SU-DHL-6 (cell line): ENCODE results near the gene HNRNPD.
"Not testable (repeated sequence)": the region's sequence is repeated elsewhere in the genome, so short reads cannot be mapped to it uniquely, and the experiment has no call there.

ENCODE experiments used
- H2AFZ ChIP-seq: fragments of 200-600 bp; sonication (generic); 2 replicates; pipeline ENCODE4 v1.6.1; 2014; ENCODE audit warnings: low read depth, mild to moderate bottlenecking, moderate library complexity, mixed read lengths, antibody characterized with exemption, low read length; ENCODE audit not compliant: severe bottlenecking
- H3F3A ChIP-seq: fragments of 200-600 bp; shearing (Covaris generic); 2 replicates; pipeline ENCODE4 v1.6.0; 2016; ENCODE audit warnings: antibody characterized with exemption, mild to moderate bottlenecking; ENCODE audit not compliant: insufficient read depth
- H3K27ac ChIP-seq: fragments of 200-600 bp; sonication (generic); 2 replicates; pipeline ENCODE4 v1.5.1; 2016; ENCODE audit warnings: low read depth, mild to moderate bottlenecking, low read length, moderate library complexity, mixed read lengths
- H3K27me3 ChIP-seq: fragments of 200-600 bp; sonication (generic), shearing (Covaris generic); 2 replicates; pipeline ENCODE4 v1.6.0; 2014; ENCODE audit warnings: mild to moderate bottlenecking, low read length
- H3K36me3 ChIP-seq: fragments of 200-600 bp; sonication (generic); 2 replicates; pipeline ENCODE4 v1.6.1; 2014; ENCODE audit warnings: mild to moderate bottlenecking, low read length, mixed read lengths
- H3K4me2 ChIP-seq: fragments of 300-600, 200-600 bp; shearing (Covaris generic), sonication (generic); 2 replicates; pipeline ENCODE4 v1.6.0; 2014; ENCODE audit warnings: low read length, low read depth, mild to moderate bottlenecking; ENCODE audit not compliant: poor library complexity, severe bottlenecking
- H3K4me3 ChIP-seq: fragments of 200-600 bp; sonication (generic); 2 replicates; pipeline ENCODE4 v1.5.1; 2014; ENCODE audit warnings: antibody characterized with exemption, low read length, mild to moderate bottlenecking, mixed read lengths; ENCODE audit not compliant: insufficient read depth, poor library complexity, severe bottlenecking
- H3K79me2 ChIP-seq: fragments of 200-600 bp; sonication (generic); 2 replicates; pipeline ENCODE4 v1.6.1; 2014; ENCODE audit warnings: mild to moderate bottlenecking, low read length, moderate library complexity; ENCODE audit not compliant: insufficient read depth
- H3K9ac ChIP-seq: fragments of 200-600 bp; sonication (generic); 2 replicates; pipeline ENCODE4 v1.7.0; 2014; ENCODE audit warnings: mild to moderate bottlenecking, low read length
- H3K9me2 ChIP-seq: fragments of 200-600 bp; sonication (generic); replicated peaks from 2 replicates; pipeline ENCODE4 v1.6.1; 2014; ENCODE audit warnings: low read length; ENCODE audit not compliant: insufficient read depth
- H3K9me3 ChIP-seq: fragments of 200-600 bp; sonication (generic); 2 replicates; pipeline ENCODE4 v1.6.1; 2014; ENCODE audit warnings: low read length, mixed read lengths; ENCODE audit not compliant: insufficient read depth
- H4K20me1 ChIP-seq: fragments of 200-600 bp; sonication (generic); 2 replicates; pipeline ENCODE4 v1.6.1; 2014; ENCODE audit warnings: low read depth, mild to moderate bottlenecking, antibody characterized with exemption, low read length, moderate library complexity, mixed read lengths
- EZH2phosphoT487 ChIP-seq: fragments of 200-600 bp; sonication (generic), shearing (Covaris generic); conservative IDR thresholded peaks from 2 replicates; pipeline ENCODE4 v1.6.1; 2018; ENCODE audit warnings: mild to moderate bottlenecking, antibody characterized with exemption, low read length, moderate library complexity, mixed read lengths
- TF ChIP-seq, protein P1 (sequence below): fragments of 200-600 bp; sonication (generic); IDR thresholded peaks from one replicate; pipeline ENCODE4 v1.5.1; 2017; ENCODE audit warnings: antibody characterized with exemption, mild to moderate bottlenecking, low read length, moderate library complexity; ENCODE audit not compliant: insufficient read depth, poor library complexity, severe bottlenecking

Gene HNRNPD

DNA sequence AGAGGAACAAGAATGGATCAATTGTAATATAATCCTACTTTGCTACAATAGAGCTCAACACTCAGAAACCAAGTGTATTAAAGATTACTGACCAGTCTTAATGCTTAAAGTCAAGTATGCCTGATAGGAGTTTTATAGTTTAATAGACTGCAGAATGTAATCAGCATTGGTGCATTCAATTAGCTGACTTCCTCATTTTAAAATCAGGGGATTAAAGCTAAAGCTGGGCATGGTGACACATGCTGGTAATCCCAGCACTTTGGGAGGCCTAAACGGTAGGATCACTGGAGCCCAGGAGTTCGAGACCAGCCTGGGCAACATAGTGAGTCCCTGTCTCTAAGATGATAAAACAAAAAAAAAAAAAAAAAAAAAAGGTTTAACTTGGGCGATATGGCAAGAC is 45.7 kb upstream of the HNRNPD start:
- H3K36me3 ChIP-seq = peaks cover 7% of the 10 kb centered on the region; the same call in 1 of the 2 replicates
- H3K4me3 ChIP-seq = no peak overlapping the region
- no peaks in the 10 kb centered on the region for H3K9me2 ChIP-seq
- H3K9me3 ChIP-seq = no peaks in the 10 kb centered on the region
- H3K27me3 ChIP-seq = no peaks in the 10 kb centered on the region
- TF ChIP-seq EZH2phosphoT487 = no peak
- TF ChIP-seq, protein P1, sequence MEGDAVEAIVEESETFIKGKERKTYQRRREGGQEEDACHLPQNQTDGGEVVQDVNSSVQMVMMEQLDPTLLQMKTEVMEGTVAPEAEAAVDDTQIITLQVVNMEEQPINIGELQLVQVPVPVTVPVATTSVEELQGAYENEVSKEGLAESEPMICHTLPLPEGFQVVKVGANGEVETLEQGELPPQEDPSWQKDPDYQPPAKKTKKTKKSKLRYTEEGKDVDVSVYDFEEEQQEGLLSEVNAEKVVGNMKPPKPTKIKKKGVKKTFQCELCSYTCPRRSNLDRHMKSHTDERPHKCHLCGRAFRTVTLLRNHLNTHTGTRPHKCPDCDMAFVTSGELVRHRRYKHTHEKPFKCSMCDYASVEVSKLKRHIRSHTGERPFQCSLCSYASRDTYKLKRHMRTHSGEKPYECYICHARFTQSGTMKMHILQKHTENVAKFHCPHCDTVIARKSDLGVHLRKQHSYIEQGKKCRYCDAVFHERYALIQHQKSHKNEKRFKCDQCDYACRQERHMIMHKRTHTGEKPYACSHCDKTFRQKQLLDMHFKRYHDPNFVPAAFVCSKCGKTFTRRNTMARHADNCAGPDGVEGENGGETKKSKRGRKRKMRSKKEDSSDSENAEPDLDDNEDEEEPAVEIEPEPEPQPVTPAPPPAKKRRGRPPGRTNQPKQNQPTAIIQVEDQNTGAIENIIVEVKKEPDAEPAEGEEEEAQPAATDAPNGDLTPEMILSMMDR = no peak
- H3K79me2 ChIP-seq = no peaks in the 10 kb centered on the region
- H4K20me1 ChIP-seq = 0 out of 2 replicates have a peak, but pooled peaks cover 5% of the 10 kb centered on the region
- no peak overlapping the region for H3K4me2 ChIP-seq
- no peak overlapping the region for H2AFZ ChIP-seq
- no peak overlapping the region for H3K9ac ChIP-seq
- H3F3A ChIP-seq = peaks cover 32% of the 10 kb centered on the region
- no peak overlapping the region for H3K27ac ChIP-seq

DNA sequence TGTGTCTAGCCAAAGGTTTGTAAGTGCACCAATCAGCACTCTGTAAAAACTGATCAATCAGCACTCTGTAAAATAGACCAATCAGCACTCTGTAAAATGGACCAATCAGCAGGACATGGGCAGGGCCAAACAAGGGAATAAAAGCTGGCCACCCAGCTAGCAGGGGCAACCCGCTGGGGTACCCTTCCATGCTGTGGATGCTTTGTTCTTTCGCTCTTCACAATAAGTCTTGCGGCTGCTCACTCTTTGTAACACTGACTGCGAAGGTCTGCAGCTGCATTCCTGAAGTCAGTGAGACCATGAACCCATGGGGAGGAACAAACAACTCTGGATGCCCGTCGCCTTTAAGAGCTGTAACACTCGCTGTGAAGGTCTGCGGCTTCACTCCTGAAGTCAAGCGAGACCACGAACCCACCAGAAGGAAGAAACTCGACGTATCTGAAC is 42.2 kb upstream of the HNRNPD start:
- Histone ChIP-seq H2AFZ (no peak overlapping the region), H3K36me3 (no peaks in the 10 kb centered on the region), H3K27me3 (no peaks in the 10 kb centered on the region), H3K9me2 (no peaks in the 10 kb centered on the region), H3F3A (no peaks in the 10 kb centered on the region), H3K9ac (no peak overlapping the region), H3K4me3 (no peak overlapping the region), H4K20me1 (no peaks in the 10 kb centered on the region), H3K9me3 (no peaks in the 10 kb centered on the region), H3K79me2 (no peaks in the 10 kb centered on the region), H3K27ac (no peak overlapping the region), H3K4me2 (no peak overlapping the region)
- TF ChIP-seq EZH2phosphoT487 = no peak
- TF ChIP-seq, protein P1 = no peak

DNA sequence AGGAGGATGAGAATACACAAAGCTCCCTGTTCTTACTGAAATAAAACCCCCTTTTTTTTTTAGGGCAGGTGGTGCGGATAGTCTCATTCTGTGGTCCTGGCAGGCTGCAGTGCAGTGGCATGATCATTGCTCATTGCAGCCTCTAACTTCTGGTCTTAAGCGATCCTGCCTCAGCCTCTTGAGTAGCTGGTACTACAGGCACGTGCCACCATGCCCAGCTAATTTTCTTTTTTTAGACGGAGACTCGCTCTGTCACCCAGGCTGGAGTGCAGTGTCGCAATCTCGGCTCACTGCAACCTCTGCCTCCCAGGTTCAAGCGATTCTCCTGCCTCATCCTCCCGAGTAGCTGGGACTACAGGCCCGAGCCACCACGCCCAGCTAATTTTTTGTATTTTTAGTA is 41.3 kb upstream of the HNRNPD start:
- H3K27ac ChIP-seq, H3K9ac ChIP-seq, H2AFZ ChIP-seq, H3K9me2 ChIP-seq, H4K20me1 ChIP-seq, H3K79me2 ChIP-seq, H3K4me2 ChIP-seq, H3K27me3 ChIP-seq, H3K36me3 ChIP-seq, H3K9me3 ChIP-seq, H3K4me3 ChIP-seq, H3F3A ChIP-seq: not testable (repeated sequence)

DNA sequence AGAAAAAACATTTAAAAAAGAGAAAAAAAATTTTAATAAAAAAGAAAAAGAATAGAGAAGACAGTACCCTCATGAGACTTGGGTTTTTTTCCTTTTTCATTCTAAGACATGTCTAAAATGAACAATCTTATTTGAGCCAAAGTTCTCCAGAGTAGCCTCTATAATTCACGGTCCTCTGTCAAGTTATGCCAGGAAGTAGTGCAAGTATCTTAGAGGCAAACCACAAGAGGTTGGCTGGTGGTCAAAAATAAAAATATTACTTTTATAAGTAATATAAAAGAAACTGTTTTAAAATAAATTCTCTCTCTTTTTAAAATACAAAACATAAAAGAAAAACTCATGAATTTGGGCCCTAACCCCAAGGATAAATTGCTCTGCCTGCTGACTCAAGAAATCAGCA is 29.9 kb upstream of the HNRNPD start:
- Histone ChIP-seq H3K27ac (no peak overlapping the region), H3K9me2 (no peaks in the 10 kb centered on the region), H3K4me2 (no peak overlapping the region), H3K36me3 (no peaks in the 10 kb centered on the region), H2AFZ (no peak overlapping the region), H3F3A (no peaks in the 10 kb centered on the region), H3K4me3 (no peak overlapping the region), H3K79me2 (no peaks in the 10 kb centered on the region), H3K27me3 (no peaks in the 10 kb centered on the region), H4K20me1 (no peaks in the 10 kb centered on the region), H3K9ac (no peak overlapping the region), H3K9me3 (no peaks in the 10 kb centered on the region)
- no peak for TF ChIP-seq EZH2phosphoT487
- TF ChIP-seq, protein P1 = no peak
